DMS153 treated with DMSO at 0.1 percent for 48 hours (cell line): ENCODE measurements around the gene ATG14.
"Not testable (repeated sequence)": the region's sequence is repeated elsewhere in the genome, so short reads cannot be mapped to it uniquely, and the experiment has no call there.

Source experiments
- DNase-seq: peaks from one replicate; lab custom pipeline; 2025; ENCODE audit not compliant: unreplicated experiment; lab: John Stamatoyannopoulos, UW

Gene ATG14

GRCh38 chr14:55387121-55387520 lies 24.5 kb downstream of the ATG14 start:
- no peak for DNase-seq

DNA sequence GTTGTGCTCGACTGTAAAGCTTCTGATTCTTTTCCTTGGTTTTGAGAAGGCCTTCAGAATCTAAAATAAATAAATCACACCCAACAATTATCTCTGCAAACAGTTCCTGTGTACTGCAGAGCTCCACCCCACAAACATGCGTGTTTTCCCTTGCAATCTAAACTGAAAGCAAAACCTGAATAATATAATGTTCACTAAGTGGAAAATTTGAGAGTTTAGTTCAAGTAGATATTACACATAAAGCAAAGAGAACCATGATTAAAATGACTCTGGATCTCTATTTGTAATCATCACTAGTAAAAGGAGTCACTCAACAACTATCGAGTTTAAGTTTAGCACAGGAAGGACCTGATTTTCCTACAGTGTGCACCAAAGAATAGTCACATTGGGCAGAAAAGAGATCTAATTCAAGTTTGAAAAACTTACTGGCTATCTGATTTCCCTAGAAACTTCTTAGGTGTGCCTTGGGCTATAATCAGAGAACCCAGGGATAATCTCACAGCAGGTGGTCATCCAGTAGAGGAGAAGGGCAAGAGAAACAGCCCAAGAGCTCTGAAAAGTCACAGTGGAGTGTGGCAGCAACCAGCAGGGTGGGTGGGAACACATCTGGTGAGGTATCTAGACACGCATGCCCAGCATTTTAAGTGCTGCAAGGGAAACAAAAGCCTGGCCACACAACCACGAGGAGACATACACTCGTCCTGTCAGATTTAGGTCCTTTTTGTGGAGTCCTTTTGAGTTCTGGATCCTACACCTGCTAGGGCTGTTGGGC lies 25.4 kb downstream of the ATG14 start:
- no peak for DNase-seq

DNA sequence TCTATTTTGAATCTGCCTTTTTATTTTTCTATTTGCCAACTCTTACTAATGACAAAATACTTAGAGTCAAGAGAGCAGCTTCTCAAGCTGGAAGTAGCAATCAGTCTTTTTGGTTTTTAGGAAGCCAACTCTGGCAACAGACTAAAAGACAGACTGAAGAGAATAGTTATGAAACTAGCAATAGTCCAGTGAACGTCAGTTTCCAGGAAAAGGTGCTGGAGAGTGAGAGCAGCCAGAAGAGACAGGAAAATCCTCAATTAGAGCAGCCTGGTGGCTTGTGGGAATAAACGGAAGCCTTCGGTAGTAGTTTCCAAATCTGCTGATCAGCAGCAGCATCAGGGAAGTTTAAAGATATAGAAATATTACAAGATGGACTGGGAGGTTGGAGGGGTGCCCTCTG lies 27.1 kb downstream of the ATG14 start:
- DNase-seq: no peak

DNA sequence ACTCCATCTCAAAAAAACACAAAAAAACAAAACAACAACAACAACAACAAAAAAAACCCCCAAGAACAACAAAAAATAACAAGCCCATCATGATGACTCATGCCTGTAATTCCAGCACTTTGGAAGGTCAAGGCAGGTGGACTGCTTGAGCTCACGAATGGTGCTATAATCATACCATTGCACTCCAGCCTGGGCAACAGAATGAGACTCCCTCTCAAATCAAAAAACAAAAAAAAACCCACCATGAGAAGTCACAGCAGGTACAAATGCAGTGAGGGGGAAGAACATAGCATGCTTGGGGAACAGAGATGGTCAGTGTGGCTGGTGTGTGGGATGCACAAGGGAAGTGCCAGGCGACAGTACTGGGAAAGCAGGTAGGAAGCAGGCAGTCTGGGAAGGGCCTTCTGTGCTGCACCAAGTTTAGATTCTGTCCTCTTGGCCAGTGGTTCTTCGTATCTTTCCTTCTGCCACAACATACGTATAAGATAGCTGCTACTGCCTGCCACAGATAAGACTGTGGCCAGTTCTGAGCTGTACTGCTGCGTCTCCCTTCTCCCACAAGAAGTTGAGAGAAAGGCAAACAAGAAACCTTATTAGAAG lies 28.0 kb downstream of the ATG14 start:
- no peak for DNase-seq

DNA sequence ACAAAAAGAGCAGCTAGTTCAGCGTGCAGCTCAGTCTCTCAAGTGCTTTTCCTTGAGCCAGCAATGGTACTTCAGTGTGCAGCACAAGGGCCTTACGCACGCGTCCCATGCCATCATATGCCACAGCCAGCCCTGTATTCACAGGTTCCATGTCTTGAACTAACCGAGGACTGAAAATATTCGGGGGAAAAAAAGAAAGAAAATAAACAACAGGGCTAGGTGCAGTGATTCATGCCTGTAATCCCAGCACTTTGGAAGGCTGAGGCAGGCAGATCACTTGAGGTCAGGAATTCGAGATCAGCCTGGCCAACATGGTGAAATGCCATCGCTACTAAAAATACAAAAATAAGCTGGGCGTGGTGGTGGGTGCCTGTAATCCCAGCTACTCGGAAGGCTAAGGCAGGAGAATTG lies 28.6 kb downstream of the ATG14 start:
- not testable (repeated sequence) for DNase-seq

DNA sequence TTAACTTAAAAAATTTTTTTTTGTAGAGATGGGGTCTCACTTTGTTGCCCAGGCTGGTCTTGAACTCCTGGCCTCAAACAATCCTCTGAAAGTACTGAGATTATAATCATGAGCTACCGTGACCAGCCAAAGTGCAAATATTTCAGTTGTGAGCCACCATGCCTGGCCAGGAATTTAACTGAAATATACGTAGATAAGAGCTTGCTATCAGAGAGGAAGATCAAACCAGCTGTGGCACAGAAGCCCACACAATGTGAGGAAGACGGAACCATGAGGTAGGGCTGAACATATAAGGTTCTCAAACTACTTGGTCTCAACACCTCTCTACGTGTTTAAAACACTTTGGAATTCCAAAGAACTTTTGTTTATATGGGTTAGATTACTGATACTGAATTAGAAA lies 29.1 kb downstream of the ATG14 start:
- no peak for DNase-seq

GRCh38 chr14:55381561-55381960 lies 30.1 kb downstream of the ATG14 start:
- no peak for DNase-seq

DNA sequence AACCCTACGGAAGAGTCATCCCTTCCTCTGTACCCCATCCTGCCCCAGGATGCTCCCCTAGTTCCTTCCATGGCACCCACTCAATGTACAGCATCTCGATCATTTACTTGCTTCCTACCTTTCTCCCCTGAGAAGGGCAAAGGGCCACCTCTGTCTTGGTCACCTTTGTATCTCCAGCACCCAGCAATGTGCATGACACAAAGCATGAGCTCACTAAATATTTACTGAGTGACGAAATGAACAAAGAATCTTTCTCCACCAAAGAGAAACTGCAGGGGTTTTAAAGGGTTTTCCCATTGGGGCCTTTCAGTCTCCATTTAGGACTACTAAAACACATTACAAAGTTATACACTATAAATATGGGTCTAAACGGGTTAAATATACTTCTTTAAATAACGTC lies 30.6 kb downstream of the ATG14 start:
- no peak for DNase-seq

GRCh38 chr14:55377236-55377635 lies 34.4 kb downstream of the ATG14 start:
- DNase-seq: no peak

- no peak for DNase-seq
Measured at GRCh38 chr14:55374771-55375170, 36.9 kb downstream of the ATG14 start.

GRCh38 chr14:55373784-55374705 lies 37.6 kb downstream of the ATG14 start:
- DNase-seq: no peak

DNA sequence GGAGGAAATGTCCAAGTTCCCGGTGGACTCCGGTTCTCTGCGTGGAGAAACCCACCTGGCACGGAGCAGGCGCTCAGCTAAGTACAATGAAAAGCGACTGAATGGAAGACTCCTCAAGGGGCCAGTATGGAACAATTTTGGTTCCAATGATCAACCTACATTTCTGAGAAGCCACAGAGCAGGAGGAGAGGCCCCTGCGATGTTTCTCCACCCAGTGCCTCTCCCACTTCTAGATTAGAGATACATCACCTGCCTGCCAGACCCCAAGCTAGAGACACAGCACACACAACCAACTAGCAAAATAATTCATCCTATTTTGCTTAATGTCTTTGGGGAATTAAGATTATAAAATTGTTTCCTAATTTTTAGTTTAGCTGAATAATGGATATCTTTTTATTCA lies 38.8 kb downstream of the ATG14 start:
- DNase-seq: no peak

DNA sequence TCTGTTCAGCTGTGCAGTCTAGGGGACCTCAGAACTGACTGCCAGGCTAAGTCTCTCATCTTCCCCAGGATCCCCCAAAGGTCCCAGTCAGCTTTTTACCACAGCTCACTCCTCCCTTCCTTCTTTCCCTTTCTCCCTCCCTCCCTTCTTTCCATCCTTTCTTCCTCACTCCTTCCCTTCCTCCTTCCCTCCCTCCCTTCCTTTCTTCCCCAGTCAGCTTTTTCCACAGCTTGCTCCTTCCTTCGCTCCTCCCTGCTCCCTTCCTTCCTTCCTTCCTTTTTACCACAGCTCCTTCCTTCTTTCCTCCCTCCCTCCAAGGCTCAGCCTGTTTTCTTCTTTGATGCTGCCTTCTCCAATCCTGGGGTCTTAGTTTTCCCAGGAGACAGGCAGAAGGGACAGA lies 39.2 kb downstream of the ATG14 start:
- DNase-seq: no peak

DNA sequence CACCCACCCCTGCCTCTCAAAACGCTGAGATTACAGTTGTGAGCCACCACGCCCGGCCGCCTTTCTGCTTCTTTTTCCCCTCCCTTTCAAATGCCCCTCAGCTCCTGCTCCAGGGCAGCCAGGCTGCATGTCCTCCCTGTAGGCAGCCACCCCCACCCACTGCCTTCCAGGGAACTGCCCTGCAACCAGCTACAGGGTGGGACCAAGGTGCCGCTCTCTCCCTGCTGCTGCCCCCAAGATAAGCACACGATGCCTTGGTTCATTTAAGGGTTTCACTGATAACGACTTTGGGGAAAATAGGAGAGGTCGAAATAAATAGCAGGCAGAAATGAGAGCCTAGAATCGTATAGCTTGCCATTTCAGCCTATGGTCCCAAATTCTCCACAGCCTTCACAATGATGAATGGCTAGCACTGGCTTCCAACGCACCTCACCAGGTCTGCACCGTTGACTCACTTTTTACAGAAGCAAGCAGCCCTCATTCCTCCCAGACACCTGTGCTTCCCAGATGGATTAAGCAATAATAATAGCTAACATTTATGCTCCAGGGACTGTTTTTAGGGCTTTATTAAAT lies 40.7 kb downstream of the ATG14 start:
- no peak for DNase-seq

DNA sequence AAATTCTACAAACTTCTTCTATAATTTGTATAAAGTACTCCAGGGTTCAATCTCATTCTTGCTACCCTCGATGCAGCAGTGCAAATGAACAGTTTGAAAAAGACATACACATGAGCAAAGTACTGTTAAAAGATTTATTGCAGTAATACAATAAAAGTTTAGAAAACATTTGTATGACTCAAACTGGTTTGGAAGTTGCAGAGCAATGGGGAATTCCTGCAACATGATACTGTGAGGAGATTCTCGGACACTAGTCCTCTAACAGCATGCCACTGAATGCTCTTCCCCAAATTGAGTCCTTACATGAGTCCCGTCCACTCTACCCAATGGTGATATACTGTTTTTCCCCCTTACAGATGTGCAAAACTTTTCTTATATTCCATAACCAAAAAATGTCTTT lies 45.4 kb downstream of the ATG14 start:
- no peak for DNase-seq

DNA sequence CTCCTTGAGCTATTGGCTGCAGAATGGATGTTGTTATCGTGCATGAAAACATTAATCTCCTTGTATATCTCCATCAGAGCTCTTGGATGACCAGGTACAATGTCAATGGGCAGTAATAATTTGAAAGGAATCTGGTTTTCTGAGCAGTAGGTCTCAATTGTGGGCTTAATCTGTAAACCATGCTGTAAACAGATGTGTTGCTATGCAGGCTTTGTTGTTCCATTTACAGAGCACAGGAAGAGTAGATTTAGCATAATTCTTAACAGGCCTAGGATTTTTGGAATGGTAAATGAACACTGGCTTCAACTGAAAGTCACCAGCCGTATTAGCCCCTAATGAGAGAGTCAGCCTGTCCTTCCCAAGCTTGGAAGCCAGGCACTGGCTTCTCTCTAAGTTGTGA lies 50.4 kb downstream of the ATG14 start:
- no peak for DNase-seq

GRCh38 chr14:55359307-55359706 lies 52.3 kb downstream of the ATG14 start:
- no peak for DNase-seq

DNA sequence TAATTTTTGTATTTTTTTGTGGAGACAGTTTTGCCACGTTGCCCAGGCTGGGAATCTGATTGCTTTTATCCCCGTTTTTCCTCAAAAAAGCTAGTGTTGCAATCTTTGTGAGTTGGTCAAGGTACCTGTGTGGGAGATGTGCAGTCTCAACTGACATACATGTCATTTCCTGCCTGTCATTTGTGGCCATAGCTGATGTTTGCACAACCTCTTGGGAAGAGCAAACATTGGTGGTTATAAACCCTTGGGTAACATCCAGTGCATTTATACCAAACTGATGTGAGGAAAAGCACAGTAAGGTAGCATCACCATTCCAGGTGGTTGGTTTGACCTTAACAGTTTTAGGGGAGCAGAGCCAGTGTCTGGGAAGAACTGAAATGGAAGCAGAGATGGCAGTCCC lies 54.7 kb downstream of the ATG14 start:
- DNase-seq: peak; percentile 65

- DNase-seq: no peak
Measured at GRCh38 chr14:55355922-55356321, 55.7 kb downstream of the ATG14 start.

DNA sequence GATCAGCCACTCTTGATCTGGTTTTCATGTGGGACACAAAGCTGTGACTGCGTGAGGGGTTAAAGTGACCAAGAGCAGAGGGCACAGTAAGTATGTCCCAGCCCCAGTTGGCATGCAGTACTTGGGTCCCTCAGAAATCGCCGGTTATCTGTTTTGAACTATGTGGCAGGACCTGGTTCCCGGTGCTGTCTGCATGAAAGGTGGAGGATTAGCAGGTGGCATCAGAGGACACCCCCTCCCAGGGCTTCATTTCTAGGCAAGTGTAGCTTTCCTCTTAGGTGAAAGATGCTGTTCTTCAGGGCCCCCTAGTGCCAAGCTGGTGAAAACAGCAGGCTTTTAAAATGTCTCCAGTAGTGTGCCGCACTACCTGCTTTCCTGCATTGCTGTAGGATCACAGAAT lies 57.1 kb downstream of the ATG14 start:
- DNase-seq: peak; percentile 32

GRCh38 chr14:55353686-55354467 lies 57.8 kb downstream of the ATG14 start:
- no peak for DNase-seq
